Osteoblast (primary cell): Measurements from ENCODE around the gene ZNF554. TPM values are rescaled to one million over a fixed set of nuclear protein-coding genes. Genes with fewer than 3 reads are reported as not detected.

Experiments
- DNase-seq: peaks from one replicate; pipeline ENCODE4 v3.0.0; 2011; ENCODE audit warnings: low spot score, mixed read lengths; ENCODE audit not compliant: insufficient read length; ENCODE audit errors: missing footprints
- H2AFZ ChIP-seq: 2 replicates; pipeline ENCODE4 v1.6.0; 2011; ENCODE audit warnings: mild to moderate bottlenecking, low read length
- H3K27ac ChIP-seq: 2 replicates; pipeline ENCODE4 v1.5.1; 2011; ENCODE audit warnings: mild to moderate bottlenecking, low read depth, low read length, moderate library complexity
- H3K27me3 ChIP-seq: 2 replicates; pipeline ENCODE4 v1.6.0; 2012; ENCODE audit warnings: mild to moderate bottlenecking, control low read depth, inconsistent platforms, low read length, moderate library complexity; ENCODE audit not compliant: insufficient read depth
- H3K36me3 ChIP-seq: 2 replicates; pipeline ENCODE4 v1.5.1; 2011; ENCODE audit warnings: mild to moderate bottlenecking, low read length, control low read depth, moderate library complexity; ENCODE audit not compliant: insufficient read depth
- H3K4me1 ChIP-seq: 2 replicates; pipeline ENCODE4 v1.5.1; 2011; ENCODE audit warnings: mild to moderate bottlenecking, low read length, control low read depth, moderate library complexity; ENCODE audit not compliant: insufficient read depth
- H3K4me2 ChIP-seq: 2 replicates; pipeline ENCODE4 v1.6.0; 2011; ENCODE audit warnings: mild to moderate bottlenecking, low read length; ENCODE audit not compliant: insufficient read depth
- H3K4me3 ChIP-seq: fragments of 200-600 bp; sonication (generic); 3 replicates; pipeline ENCODE4 v1.5.1; 2012; ENCODE audit warnings: mild to moderate bottlenecking, low read length, inconsistent platforms; ENCODE audit not compliant: insufficient read depth
- H3K79me2 ChIP-seq: 2 replicates; pipeline ENCODE4 v1.6.0; 2012; ENCODE audit warnings: mild to moderate bottlenecking, low read length, control low read depth, inconsistent platforms; ENCODE audit not compliant: insufficient read depth
- H3K9me3 ChIP-seq: 2 replicates; pipeline ENCODE4 v1.5.1; 2011; ENCODE audit warnings: low read depth, low read length, control low read depth
- H4K20me1 ChIP-seq: 2 replicates; pipeline ENCODE4 v1.6.0; 2012; ENCODE audit warnings: mild to moderate bottlenecking, low read length, control low read depth; ENCODE audit not compliant: insufficient read depth
- total RNA-seq: library from RNA; depleted of rRNA; stranded (reverse); fragments of >200 nt; gene quantifications from 2 replicates; pipeline ENCODE4 v1.2.3, GENCODE V29; 2012
- TF ChIP-seq, protein P1 (sequence below): IDR thresholded peaks from 2 replicates; pipeline ENCODE4 v1.5.1; 2011; ENCODE audit warnings: mild to moderate bottlenecking, low read depth, low read length, moderate library complexity; ENCODE audit errors: extremely low read depth

The ZNF554 gene
- total RNA-seq, 1 donor, result 5.8 TPM

DNA sequence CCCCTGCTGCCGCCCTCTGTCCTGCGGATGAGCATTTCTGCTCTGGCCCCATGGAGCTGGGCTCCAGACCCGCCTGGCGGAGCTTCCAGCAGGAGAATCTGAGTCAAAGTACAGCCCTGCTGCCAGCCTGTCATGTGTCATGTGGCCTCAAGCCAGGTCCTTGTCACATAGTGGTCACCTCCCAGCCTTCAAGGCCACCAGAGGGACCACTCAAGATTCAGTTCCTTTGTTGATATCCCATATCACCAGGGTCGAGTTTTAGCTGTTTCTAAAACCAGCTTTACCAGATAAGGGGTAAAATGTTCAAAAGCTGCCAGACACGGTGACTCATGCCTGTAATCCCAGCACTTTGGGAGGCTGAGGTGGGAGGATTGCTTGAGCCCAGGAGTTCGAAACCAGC, 20.9 kb upstream of the ZNF554 start:
- Histone ChIP-seq H3K4me1 (no peaks in the 10 kb centered on the region), H3K36me3 (peaks cover 30% of the 10 kb centered on the region), H3K27me3 (no peaks in the 10 kb centered on the region), H3K9me3 (no peaks in the 10 kb centered on the region), H4K20me1 (peaks cover 4% of the 10 kb centered on the region), H3K79me2 (no peaks in the 10 kb centered on the region), H3K27ac (no peak overlapping the region), H2AFZ (no peak overlapping the region), H3K4me3 (no peak overlapping the region), H3K4me2 (no peak overlapping the region)
- DNase-seq, result peak; percentile 90
- TF ChIP-seq, protein P1, sequence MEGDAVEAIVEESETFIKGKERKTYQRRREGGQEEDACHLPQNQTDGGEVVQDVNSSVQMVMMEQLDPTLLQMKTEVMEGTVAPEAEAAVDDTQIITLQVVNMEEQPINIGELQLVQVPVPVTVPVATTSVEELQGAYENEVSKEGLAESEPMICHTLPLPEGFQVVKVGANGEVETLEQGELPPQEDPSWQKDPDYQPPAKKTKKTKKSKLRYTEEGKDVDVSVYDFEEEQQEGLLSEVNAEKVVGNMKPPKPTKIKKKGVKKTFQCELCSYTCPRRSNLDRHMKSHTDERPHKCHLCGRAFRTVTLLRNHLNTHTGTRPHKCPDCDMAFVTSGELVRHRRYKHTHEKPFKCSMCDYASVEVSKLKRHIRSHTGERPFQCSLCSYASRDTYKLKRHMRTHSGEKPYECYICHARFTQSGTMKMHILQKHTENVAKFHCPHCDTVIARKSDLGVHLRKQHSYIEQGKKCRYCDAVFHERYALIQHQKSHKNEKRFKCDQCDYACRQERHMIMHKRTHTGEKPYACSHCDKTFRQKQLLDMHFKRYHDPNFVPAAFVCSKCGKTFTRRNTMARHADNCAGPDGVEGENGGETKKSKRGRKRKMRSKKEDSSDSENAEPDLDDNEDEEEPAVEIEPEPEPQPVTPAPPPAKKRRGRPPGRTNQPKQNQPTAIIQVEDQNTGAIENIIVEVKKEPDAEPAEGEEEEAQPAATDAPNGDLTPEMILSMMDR, result no peak

DNA sequence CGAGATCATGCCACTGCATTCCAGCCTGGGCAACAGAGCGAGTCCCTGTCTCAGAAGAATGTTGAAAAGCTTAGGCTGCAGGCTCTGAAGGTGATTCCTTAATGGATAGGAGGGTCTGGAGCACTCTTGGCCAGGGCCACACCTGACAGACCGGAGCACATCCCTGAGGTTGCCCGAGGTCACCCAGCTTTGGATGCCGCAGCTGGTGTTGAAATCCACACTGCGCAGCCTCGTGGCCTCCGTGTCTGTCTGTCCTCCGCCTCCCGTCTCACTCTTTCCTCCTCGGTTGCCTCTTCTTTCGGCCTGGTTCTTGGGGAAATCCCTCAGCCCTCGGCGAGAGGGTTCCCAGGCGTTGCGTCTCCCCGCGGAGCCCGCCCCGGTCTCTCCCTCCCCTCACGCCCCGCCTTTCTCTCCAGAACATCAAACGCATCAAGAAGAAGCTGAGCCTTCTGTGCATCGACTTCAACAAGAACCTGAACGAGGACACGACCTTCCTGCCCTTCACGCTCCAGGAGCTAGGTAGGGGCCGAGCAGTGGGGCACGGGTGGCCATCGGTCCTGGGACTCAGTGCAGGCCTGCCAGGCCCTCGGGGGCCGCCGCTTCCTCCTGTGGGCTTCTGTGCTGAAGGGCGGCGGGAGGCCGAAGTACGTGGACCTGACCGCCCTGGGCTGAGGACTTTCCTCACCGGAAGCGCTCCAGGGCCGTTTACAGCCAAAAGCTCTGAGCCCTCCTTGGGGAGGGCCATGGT, 20.2 kb upstream of the ZNF554 start:
- TF ChIP-seq, protein P1, result no peak
- peak; percentile 84 for DNase-seq
- Histone ChIP-seq H2AFZ (no peak overlapping the region), H3K4me3 (no peak overlapping the region), H3K4me1 (no peaks in the 10 kb centered on the region), H3K4me2 (no peak overlapping the region), H3K79me2 (no peaks in the 10 kb centered on the region), H3K36me3 (peaks cover 26% of the 10 kb centered on the region), H3K27me3 (no peaks in the 10 kb centered on the region), H4K20me1 (peaks cover 4% of the 10 kb centered on the region), H3K27ac (no peak overlapping the region), H3K9me3 (no peaks in the 10 kb centered on the region)

DNA sequence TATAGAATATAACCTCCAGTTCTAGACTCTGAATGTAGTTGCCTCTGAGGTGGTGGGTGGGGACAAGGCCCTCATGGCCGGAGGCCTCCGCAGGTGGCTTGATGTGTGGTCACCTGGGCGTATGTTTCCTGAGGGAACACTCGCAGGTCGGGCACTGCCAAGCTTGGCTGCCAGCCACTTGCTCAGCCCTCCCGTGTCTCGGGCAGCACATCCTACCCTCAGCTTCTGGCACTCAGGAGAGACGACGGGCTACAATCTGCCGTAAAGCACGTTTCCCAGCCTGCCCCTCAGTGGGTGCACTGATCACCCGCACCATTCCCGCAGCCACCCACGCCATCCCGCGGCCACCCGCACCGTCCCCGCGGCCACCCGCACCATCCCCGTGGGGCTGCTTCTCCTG, 19.2 kb upstream of the ZNF554 start:
- H3K4me3 ChIP-seq, result no peak overlapping the region
- H3K79me2 ChIP-seq, result no peaks in the 10 kb centered on the region
- no peaks in the 10 kb centered on the region for H3K4me1 ChIP-seq
- peaks cover 22% of the 10 kb centered on the region for H3K36me3 ChIP-seq
- peak; percentile 70 for DNase-seq
- H3K27me3 ChIP-seq, result no peaks in the 10 kb centered on the region
- no peak overlapping the region for H3K27ac ChIP-seq
- no peaks in the 10 kb centered on the region for H3K9me3 ChIP-seq
- H3K4me2 ChIP-seq, result no peak overlapping the region
- peaks cover 4% of the 10 kb centered on the region for H4K20me1 ChIP-seq
- H2AFZ ChIP-seq, result no peak overlapping the region
- TF ChIP-seq, protein P1, result no peak

DNA sequence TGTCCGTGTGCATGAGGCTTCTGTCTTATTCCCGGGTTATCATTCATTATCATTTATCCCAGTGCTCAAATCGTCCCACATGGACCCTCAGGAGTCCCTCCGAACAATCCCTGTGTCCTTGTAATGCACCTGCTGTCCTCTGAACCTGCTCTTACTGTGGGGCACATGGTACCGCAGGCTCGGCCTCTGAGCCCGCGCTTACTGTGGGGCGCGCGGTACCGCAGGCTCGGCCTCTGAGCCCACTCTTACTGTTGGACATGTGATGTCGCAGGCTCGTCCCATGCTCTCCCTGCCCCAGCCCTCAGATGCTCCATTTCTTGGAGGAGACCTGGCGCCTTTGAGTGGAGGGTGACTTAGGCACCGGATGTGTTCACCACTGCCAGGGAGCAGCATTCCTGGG, 16.8 kb upstream of the ZNF554 start:
- no peaks in the 10 kb centered on the region for H3K4me1 ChIP-seq
- H3K27me3 ChIP-seq, result no peaks in the 10 kb centered on the region
- TF ChIP-seq, protein P1, result no peak

More for the DNA sequence above, 16.8 kb upstream of the ZNF554 start:
- Histone ChIP-seq H4K20me1 (peaks cover 4% of the 10 kb centered on the region), H3K4me2 (no peak overlapping the region), H3K36me3 (peaks cover 23% of the 10 kb centered on the region), H3K27ac (no peak overlapping the region), H3K4me3 (no peak overlapping the region), H3K9me3 (no peaks in the 10 kb centered on the region), H2AFZ (no peak overlapping the region), H3K79me2 (no peaks in the 10 kb centered on the region)
- DNase-seq, result peak; percentile 82
